Left lung (tissue), 10 donors: Measurements from ENCODE around the gene MAPK8. TPM values are rescaled to one million over a fixed set of nuclear protein-coding genes. Genes with fewer than 3 reads are reported as not detected.

Experiments
- ATAC-seq: fragments of 200-7000 bp; cut with Tn5 transposase; one replicate; pipeline ENCODE4 v1.9.1; 2020; ENCODE audit warnings: moderate library complexity
- DNase-seq, 4 donors: peaks; one replicate each; pipeline ENCODE4 v3.0.0-alpha.2; 2013 to 2020
- H3K27ac ChIP-seq, 2 donors: fragments of 200-600 bp; sonication (generic) in 1 of 2; one replicate each; pipeline versions ENCODE4 v1.5.0 to v1.8.0; 2020 to 2021
- H3K27me3 ChIP-seq, 2 donors: fragments of 200-600 bp; sonication (generic) in 1 of 2; one replicate each; pipeline versions ENCODE4 v1.5.0 to v1.8.0; 2020 to 2021
- H3K36me3 ChIP-seq, 2 donors: fragments of 200-600 bp; sonication (generic) in 1 of 2; one replicate each; pipeline versions ENCODE4 v1.5.0 to v1.8.0; 2020 to 2021
- H3K4me1 ChIP-seq, 2 donors: fragments of 200-600 bp; one replicate each; pipeline ENCODE4 v1.8.0; 2021
- H3K4me3 ChIP-seq, 2 donors: fragments of 200-600 bp; sonication (generic) in 1 of 2; one replicate each; pipeline versions ENCODE4 v1.5.0 to v1.8.0; 2020 to 2021; ENCODE audit warnings: mild to moderate bottlenecking in 1 of 2
- H3K9me3 ChIP-seq, 2 donors: fragments of 200-600 bp; sonication (generic) in 1 of 2; one replicate each; pipeline versions ENCODE4 v1.5.0 to v1.8.0; 2020 to 2021
- CTCF ChIP-seq, 2 donors: fragments of 200-600 bp; sonication (generic) in 1 of 2; IDR thresholded peaks; one replicate each; pipeline versions ENCODE4 v1.5.0 to v1.8.0; 2021; ENCODE audit warnings: antibody characterized with exemption in 2 of 2
- intact Hi-C, 2 donors: fragments of 100-400 bp; cut with DNase I; formaldehyde crosslinking; loops; one replicate each; pipeline versions ENCODE4 v1.11.2 to v1.14.2; 2022
- polyA plus RNA-seq, 6 donors: library from polyadenylated mRNA; unstranded; fragments of 120-200 nt; gene quantifications; one replicate each; pipeline ENCODE4 v1.2.1, GENCODE V29; 2013; ENCODE audit not compliant: insufficient read length in 6 of 6
- total RNA-seq, 2 donors: library from RNA; stranded (reverse); fragmentation: NEBNext Ultra II Directional; extraction: Animal tissue kit (Norgen Biotek cat#: 25700); gene quantifications; one replicate each; pipeline ENCODE4 v1.2.1, GENCODE V29; 2021
- donor health status: DM: no; HTN: yes; CAD: no.
- donor health status: DM: no; HTN: no; CAD: no.

Gene MAPK8
- total and polyA plus RNA-seq, 8 donors, result 31.3 to 81.8 (median 71.7) TPM

GRCh38 chr10:48482207-48482606 lies 175.7 kb downstream of the MAPK8 start:
- no peak for DNase-seq
- Histone ChIP-seq H3K27ac (no peak overlapping the region), H3K4me1 (no peaks in the 10 kb centered on the region), H3K36me3 (no peaks in the 10 kb centered on the region), H3K4me3 (no peak overlapping the region), H3K27me3 (peaks cover 0 to 11% of the 10 kb centered on the region in 2 donors), H3K9me3 (no peaks in the 10 kb centered on the region)
- no peak for ATAC-seq
- no peak for TF ChIP-seq CTCF (IDR thresholded peaks at IDR 0.05)
- intact Hi-C loops, result no loop called here

- intact Hi-C loops, result no loop called here
- no peaks in the 10 kb centered on the region for H3K4me1 ChIP-seq
- H3K4me3 ChIP-seq, result no peak overlapping the region
- peaks cover 0 to 11% of the 10 kb centered on the region in 2 donors for H3K27me3 ChIP-seq
- no peak for DNase-seq
- no peaks in the 10 kb centered on the region for H3K36me3 ChIP-seq
- no peak for ATAC-seq
- TF ChIP-seq CTCF (IDR thresholded peaks at IDR 0.05), result no peak
- H3K27ac ChIP-seq, result no peak overlapping the region
- H3K9me3 ChIP-seq, result no peaks in the 10 kb centered on the region
Measured at GRCh38 chr10:48484911-48485310, 178.4 kb downstream of the MAPK8 start.

GRCh38 chr10:48485711-48486110 lies 179.2 kb downstream of the MAPK8 start:
- TF ChIP-seq CTCF (IDR thresholded peaks at IDR 0.05), result no peak
- Histone ChIP-seq H3K36me3 (no peaks in the 10 kb centered on the region), H3K27ac (no peak overlapping the region), H3K27me3 (peaks cover 0 to 7% of the 10 kb centered on the region in 2 donors), H3K4me3 (no peak overlapping the region), H3K9me3 (no peaks in the 10 kb centered on the region), H3K4me1 (no peaks in the 10 kb centered on the region)
- DNase-seq, result no peak
- ATAC-seq, result no peak
- intact Hi-C loops, result no loop called here

- intact Hi-C loops, result no loop called here
- no peaks in the 10 kb centered on the region for H3K36me3 ChIP-seq
- no peak for ATAC-seq
Measured at GRCh38 chr10:48487244-48487643, 180.8 kb downstream of the MAPK8 start.

More at GRCh38 chr10:48487244-48487643, 180.8 kb downstream of the MAPK8 start:
- Histone ChIP-seq H3K9me3 (no peaks in the 10 kb centered on the region), H3K4me1 (no peaks in the 10 kb centered on the region), H3K27me3 (no peaks in the 10 kb centered on the region), H3K4me3 (no peak overlapping the region), H3K27ac (no peak overlapping the region)
- no peak for TF ChIP-seq CTCF (IDR thresholded peaks at IDR 0.05)
- DNase-seq, result no peak

Other genes starting within 250 kb of the MAPK8 start
- 1 to 10 TPM in 1 of 2 donors, under 1 TPM in 1; 0.06 to 2.0 TPM for gene FRMPD2, start 32.0 kb upstream of the MAPK8 start, total RNA-seq
- 1 to 10 TPM in 4 of 6 donors, under 1 TPM in 2; 0.37 to 3.2 (median 2.2) TPM for gene FRMPD2, start 32.0 kb upstream of the MAPK8 start, polyA plus RNA-seq